AG09319 (cell line): ENCODE measurements around the gene CXCR6.

Experiments
- DNase-seq: peaks from one replicate; pipeline ENCODE4 v3.0.0-alpha.2; 2010; ENCODE audit warnings: low read depth; ENCODE audit errors: extremely low read depth
- CTCF ChIP-seq: IDR thresholded peaks from 2 replicates; pipeline ENCODE4 v1.5.1; 2011; ENCODE audit warnings: low read depth, mild to moderate bottlenecking, inconsistent platforms, low read length, moderate library complexity

The CXCR6 gene

DNA sequence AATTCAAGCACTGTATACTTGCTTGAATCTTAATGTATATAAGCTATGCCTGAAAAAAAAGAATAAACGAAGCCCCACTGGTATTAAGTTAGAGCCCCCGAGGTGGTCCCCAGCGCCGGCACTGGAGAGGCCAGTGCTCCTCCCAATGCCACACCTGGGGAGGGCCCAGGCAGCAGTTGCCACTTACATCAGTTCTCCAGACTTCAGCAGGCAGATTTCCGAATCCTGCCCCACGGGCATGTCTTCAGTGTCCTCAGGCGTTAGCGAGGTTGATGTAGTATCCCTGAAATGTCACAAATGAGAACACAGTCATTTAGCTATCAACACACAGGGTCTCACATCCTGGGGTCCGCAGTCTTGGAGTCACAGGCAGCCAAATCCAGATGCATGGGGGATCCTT lies 7.0 kb upstream of the CXCR6 start:
- no peak for DNase-seq
- no peak for TF ChIP-seq CTCF

DNA sequence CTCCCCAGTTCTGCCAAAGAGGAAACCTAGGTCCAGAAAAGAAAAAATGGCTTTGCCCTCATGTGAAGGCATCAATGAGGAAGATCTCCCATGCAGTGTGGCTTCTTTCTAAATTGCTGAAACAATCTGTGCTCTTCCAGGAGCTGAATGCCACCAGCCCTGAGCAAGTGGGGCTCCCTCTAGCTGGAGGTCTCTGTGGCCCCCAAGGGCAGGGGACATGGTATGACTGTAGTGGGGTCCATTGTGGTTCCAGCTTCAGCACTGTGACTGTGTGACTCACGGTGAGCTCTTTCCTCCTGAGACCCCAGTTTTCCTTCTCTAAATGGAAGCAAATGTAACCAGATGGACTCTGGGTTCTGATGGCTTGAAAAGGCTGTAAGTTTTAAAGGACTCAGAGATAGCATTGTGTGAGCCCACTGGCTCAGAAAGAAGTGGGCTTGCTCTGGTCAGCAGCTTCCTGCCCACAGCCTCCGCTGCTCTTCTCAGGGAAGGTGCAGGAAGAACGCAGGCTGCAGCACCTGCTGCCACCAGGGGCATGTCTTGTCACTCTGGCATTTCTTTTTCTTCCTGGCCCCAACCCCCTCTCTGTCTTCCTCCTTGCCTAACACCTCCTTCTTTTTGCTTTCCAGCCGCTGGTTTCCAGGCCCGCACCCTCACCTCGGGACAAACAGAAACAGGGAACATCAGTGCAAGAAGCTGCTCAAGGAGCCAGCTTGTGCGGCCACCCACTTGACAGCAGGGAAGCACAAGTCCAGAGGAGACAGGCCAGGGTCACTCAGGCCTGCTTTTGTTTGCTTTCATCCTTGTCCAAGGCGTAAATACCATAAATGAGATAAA lies 5.8 kb upstream of the CXCR6 start:
- DNase-seq, result no peak
- no peak for TF ChIP-seq CTCF

- no peak for TF ChIP-seq CTCF
- DNase-seq, result no peak
Observed at GRCh38 chr3:45938043-45938435, 5.2 kb upstream of the CXCR6 start.

GRCh38 chr3:45938864-45939263 lies 4.4 kb upstream of the CXCR6 start:
- peak; percentile 91 for TF ChIP-seq CTCF
- DNase-seq, result peak; percentile 86

- DNase-seq, result no peak
- TF ChIP-seq CTCF, result no peak
Observed at GRCh38 chr3:45939341-45939771, 3.9 kb upstream of the CXCR6 start.

GRCh38 chr3:45940004-45940780 lies 3.1 kb upstream of the CXCR6 start:
- DNase-seq, result no peak
- no peak for TF ChIP-seq CTCF

GRCh38 chr3:45940781-45941365 lies 2.4 kb upstream of the CXCR6 start:
- TF ChIP-seq CTCF, result no peak
- DNase-seq, result no peak
